Measurements from ENCODE around the gene TPBG.

The TPBG gene, protein sequence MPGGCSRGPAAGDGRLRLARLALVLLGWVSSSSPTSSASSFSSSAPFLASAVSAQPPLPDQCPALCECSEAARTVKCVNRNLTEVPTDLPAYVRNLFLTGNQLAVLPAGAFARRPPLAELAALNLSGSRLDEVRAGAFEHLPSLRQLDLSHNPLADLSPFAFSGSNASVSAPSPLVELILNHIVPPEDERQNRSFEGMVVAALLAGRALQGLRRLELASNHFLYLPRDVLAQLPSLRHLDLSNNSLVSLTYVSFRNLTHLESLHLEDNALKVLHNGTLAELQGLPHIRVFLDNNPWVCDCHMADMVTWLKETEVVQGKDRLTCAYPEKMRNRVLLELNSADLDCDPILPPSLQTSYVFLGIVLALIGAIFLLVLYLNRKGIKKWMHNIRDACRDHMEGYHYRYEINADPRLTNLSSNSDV

DNA sequence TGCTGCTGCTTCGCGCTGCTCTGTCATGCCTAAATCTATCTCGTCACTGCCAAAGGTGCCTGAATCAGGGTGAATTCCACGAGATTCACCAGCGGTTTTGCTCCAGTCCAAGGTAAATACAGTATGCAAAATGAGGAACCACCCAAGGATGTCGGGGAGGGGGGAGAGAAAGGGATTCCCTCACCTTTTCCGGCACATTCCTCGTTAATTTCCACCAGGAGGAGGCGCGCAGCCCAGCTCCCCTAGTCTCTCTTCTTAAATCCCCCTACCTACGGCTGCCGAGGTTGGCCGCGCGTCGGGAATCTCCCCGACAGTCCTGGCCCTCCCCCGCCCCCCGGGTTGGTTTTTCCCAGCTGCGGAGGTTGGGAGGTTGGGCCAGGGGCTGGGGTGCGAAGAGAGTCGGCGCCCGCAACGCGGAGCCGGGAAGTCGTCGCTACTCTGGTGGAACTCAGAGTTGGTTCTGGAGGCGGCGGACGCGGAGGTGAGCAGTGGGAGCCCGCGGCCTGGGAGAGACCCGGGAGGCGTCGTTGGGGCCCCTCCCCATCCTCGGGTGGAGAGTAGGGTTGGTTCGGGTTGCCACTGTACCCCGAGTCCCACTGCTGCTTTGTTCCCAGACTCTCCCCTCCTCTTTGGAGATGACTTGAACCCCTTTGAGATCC is at the start of gene TPBG:
TSS of gene TPBG (plus strand) at position 390 of the 659 bp plus-strand sequence. CDS start 1,145 bp downstream, outside the sequence.
- H3K4me3 ChIP-seq (ENCODE audit: low read length) = peak within 1 kb of the TSS; percentile 89
- peak; percentile 71 for DNase-seq (ENCODE audit: low read depth)
- TF ChIP-seq, protein P1, sequence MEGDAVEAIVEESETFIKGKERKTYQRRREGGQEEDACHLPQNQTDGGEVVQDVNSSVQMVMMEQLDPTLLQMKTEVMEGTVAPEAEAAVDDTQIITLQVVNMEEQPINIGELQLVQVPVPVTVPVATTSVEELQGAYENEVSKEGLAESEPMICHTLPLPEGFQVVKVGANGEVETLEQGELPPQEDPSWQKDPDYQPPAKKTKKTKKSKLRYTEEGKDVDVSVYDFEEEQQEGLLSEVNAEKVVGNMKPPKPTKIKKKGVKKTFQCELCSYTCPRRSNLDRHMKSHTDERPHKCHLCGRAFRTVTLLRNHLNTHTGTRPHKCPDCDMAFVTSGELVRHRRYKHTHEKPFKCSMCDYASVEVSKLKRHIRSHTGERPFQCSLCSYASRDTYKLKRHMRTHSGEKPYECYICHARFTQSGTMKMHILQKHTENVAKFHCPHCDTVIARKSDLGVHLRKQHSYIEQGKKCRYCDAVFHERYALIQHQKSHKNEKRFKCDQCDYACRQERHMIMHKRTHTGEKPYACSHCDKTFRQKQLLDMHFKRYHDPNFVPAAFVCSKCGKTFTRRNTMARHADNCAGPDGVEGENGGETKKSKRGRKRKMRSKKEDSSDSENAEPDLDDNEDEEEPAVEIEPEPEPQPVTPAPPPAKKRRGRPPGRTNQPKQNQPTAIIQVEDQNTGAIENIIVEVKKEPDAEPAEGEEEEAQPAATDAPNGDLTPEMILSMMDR (conservative IDR thresholded peaks at IDR 0.05; ENCODE audit: low read length) = peak; percentile 36

DNA sequence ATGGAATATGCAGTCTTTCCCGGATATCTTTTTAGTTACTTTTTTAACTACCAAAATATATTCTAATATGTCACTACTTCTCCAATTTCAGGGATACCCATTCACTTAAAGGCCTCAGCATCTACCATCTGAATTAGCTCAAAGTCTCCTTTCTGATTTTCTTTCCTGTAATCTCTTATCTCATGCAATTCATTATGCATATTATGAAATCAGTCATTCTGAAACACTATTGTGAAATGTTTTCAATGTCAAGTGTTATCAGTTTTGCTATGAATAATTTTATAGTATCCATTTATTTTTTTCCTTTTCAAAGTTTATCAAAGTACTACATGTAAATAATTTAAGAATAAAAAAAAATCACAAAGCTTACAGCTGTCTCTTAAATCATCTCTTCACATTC is 41.2 kb upstream of the TPBG start:
- no peak overlapping the region for H3K4me3 ChIP-seq (ENCODE audit: low read length)
- no peak for DNase-seq (ENCODE audit: low read depth)
- TF ChIP-seq, protein P1 (conservative IDR thresholded peaks at IDR 0.05; ENCODE audit: low read length) = no peak

DNA sequence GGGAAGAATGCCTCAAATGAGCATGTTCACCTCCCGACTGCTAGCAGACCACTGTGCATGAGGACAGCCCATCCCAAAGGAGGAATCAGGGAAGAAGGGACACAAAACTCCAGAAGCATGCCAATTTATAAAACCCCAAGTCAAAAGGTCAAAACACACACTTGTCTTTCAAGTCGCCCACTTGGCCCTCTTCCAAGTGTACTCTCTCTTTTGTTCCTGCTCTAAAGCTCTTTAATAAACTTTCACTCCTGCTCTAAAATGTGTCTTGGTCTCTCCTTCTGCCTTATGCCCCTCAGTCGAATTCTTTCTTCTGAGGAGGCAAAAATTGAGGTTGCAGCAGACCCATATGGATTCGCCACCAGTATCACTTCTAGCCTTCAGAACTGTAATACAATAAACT is 33.9 kb upstream of the TPBG start:
- TF ChIP-seq, protein P1 (conservative IDR thresholded peaks at IDR 0.05; ENCODE audit: low read length) = no peak
- no peak for DNase-seq (ENCODE audit: low read depth)

DNA sequence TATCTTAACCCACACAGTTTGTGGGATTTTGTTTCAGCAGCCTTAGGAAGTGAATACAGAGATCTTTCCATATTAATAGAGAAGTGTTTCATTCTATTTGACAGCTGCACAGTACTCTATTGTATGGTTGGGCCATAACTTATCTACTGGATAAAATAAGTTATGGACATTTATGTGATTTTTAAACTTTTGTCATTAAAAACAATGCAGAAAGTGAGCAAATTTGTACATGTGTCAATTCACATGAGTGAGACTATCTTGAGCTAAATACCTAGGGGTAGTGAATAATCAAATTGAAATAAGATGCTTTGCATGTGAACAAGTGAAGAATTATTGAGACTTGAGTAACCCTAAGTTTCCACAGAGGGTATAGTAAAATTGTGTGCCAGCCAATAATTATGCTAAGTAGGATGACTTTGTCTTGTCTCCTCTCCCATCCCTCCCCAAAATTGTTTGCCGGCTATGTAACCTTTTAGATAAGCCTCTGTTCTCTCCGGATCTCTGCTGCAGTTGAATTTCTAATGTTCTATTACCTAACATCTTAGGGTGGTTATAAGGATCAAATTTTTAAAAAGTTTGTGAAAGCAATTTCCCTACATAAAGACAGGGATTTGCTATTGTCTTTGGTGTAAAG is 33.3 kb upstream of the TPBG start:
- H3K4me3 ChIP-seq (ENCODE audit: low read length) = no peak overlapping the region
- DNase-seq (ENCODE audit: low read depth) = no peak
- TF ChIP-seq, protein P1 (conservative IDR thresholded peaks at IDR 0.05; ENCODE audit: low read length) = no peak

More for the DNA sequence above, 33.9 kb upstream of the TPBG start:
- no peak overlapping the region for H3K4me3 ChIP-seq (ENCODE audit: low read length)

- DNase-seq (ENCODE audit: low read depth) = peak; percentile 81
These were observed 32.4 kb upstream of the TPBG start for GRCh38 chr6:82331031-82331773.

GRCh38 chr6:82333781-82334180 is 29.8 kb upstream of the TPBG start:
- no peak for DNase-seq (ENCODE audit: low read depth)
- no peak overlapping the region for H3K4me3 ChIP-seq (ENCODE audit: low read length)
- TF ChIP-seq, protein P1 (conservative IDR thresholded peaks at IDR 0.05; ENCODE audit: low read length) = no peak

More at GRCh38 chr6:82331031-82331773, 32.4 kb upstream of the TPBG start:
- H3K4me3 ChIP-seq (ENCODE audit: low read length) = no peak overlapping the region
- TF ChIP-seq, protein P1 (conservative IDR thresholded peaks at IDR 0.05; ENCODE audit: low read length) = peak; percentile 69
